HEK293T (cell line): ENCODE results near the gene ZNF337.

Experiments used
- BHLHE40 ChIP-seq: fragments of 450-650 bp; IDR thresholded peaks from 2 replicates; pipeline ENCODE4 v1.6.1; 2016; ENCODE audit warnings: mild to moderate bottlenecking, moderate library complexity, borderline replicate concordance
- ELF4 ChIP-seq: fragments of 450-650 bp; IDR thresholded peaks from 2 replicates; pipeline ENCODE4 v1.6.1; 2017; ENCODE audit warnings: antibody characterized with exemption
- FOXM1 ChIP-seq: fragments of 450-650 bp; IDR thresholded peaks from 2 replicates; pipeline ENCODE4 v1.6.1; 2017; ENCODE audit warnings: mild to moderate bottlenecking, borderline replicate concordance
- LEF1 ChIP-seq: fragments of 450-650 bp; IDR thresholded peaks from 2 replicates; pipeline ENCODE4 v1.6.1; 2017; ENCODE audit warnings: mild to moderate bottlenecking, borderline replicate concordance
- NFRKB ChIP-seq: fragments of 450-650 bp; IDR thresholded peaks from 2 replicates; pipeline ENCODE4 v1.6.1; 2016; ENCODE audit warnings: mild to moderate bottlenecking, moderate library complexity
- SP1 ChIP-seq: fragments of 450-650 bp; IDR thresholded peaks from 2 replicates; pipeline ENCODE4 v1.6.1; 2017
- SUZ12 ChIP-seq: fragments of 450-650 bp; IDR thresholded peaks from 2 replicates; pipeline ENCODE4 v1.6.1; 2016; ENCODE audit warnings: mild to moderate bottlenecking
- TARDBP ChIP-seq: fragments of 450-650 bp; IDR thresholded peaks from 2 replicates; pipeline ENCODE4 v1.6.1; 2016
- ZNF384 ChIP-seq: fragments of 450-650 bp; IDR thresholded peaks from 2 replicates; pipeline ENCODE4 v1.6.1; 2016
- TF ChIP-seq, protein P1 (sequence below): fragments of 450-650 bp; IDR thresholded peaks from 2 replicates; pipeline ENCODE4 v1.6.1; 2016

DNA sequence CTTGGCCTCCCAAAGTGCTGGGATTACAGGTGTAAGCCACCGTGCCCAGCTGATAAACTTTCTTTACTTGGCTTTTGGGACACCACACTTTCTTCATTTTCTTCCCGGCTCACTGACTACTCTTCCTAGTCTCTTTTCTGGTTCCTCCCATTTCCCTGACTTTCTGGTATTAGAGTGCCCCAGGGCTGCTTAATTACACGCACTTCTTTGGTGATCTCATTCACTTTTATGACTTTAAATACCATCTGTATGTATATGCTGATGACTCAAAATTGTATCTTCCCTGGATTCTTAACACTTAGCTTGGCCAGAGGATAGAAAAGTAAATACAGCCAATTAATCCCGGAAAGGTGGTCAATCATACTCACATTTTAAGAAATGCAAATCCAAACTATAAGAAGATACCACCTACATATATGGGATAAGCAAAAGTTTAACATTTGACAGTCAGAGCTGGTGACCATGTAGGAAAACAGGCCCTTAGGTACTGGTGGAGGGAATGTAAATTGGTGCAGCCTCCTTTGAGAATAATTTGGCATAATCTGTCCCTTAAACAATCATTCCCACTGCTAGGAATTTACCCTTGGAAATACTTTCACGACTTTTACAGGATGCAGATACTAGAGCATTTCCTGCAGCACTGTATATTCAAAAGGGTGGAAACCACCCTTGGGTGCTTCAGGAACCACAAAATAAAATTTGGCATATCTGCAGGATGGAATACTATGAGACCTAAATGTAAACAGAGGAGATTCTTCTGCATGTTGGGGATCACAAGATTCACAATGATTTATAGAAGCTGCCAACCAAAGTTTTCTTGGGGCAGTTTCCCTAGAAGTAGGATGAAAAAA is 63.5 kb downstream of the ZNF337 start:
- TF ChIP-seq FOXM1 (no peak), NFRKB (no peak), BHLHE40 (no peak), SUZ12 (no peak), ELF4 (no peak), ZNF384 (no peak), SP1 (no peak), LEF1 (no peak), TARDBP (no peak)
- TF ChIP-seq, protein P1, sequence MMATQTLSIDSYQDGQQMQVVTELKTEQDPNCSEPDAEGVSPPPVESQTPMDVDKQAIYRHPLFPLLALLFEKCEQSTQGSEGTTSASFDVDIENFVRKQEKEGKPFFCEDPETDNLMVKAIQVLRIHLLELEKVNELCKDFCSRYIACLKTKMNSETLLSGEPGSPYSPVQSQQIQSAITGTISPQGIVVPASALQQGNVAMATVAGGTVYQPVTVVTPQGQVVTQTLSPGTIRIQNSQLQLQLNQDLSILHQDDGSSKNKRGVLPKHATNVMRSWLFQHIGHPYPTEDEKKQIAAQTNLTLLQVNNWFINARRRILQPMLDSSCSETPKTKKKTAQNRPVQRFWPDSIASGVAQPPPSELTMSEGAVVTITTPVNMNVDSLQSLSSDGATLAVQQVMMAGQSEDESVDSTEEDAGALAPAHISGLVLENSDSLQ, result no peak
